GM18520 (cell line): ENCODE data around the gene CAPN1.

ENCODE experiments used
- ATAC-seq: cut with Tn5 transposase; IDR thresholded peaks from one replicate; pipeline ENCODE4 v1.9.1; 2021; ENCODE audit not compliant: unreplicated experiment

Gene CAPN1

GRCh38 chr11:65188486-65188885 lies 6.8 kb downstream of the CAPN1 start:
- no peak for ATAC-seq

- ATAC-seq, result no peak
Measured at GRCh38 chr11:65189191-65189590, 7.5 kb downstream of the CAPN1 start.

GRCh38 chr11:65194564-65194963 lies 12.8 kb downstream of the CAPN1 start:
- ATAC-seq, result no peak

- no peak for ATAC-seq
Measured at GRCh38 chr11:65204143-65204542, 22.4 kb downstream of the CAPN1 start.

- no peak for ATAC-seq
Measured at GRCh38 chr11:65204646-65205601, 23.2 kb downstream of the CAPN1 start.

- ATAC-seq, result no peak
Measured at GRCh38 chr11:65205602-65205967, 23.9 kb downstream of the CAPN1 start.

GRCh38 chr11:65206441-65206841 lies 24.7 kb downstream of the CAPN1 start:
- no peak for ATAC-seq

- ATAC-seq, result no peak
Measured at GRCh38 chr11:65206901-65207300, 25.2 kb downstream of the CAPN1 start.

- ATAC-seq, result no peak
Measured at GRCh38 chr11:65207918-65208784, 26.4 kb downstream of the CAPN1 start.

- ATAC-seq, result no peak
Measured at GRCh38 chr11:65208785-65209710, 27.3 kb downstream of the CAPN1 start.

GRCh38 chr11:65209711-65210360 lies 28.1 kb downstream of the CAPN1 start:
- no peak for ATAC-seq

- ATAC-seq, result no peak
Measured at GRCh38 chr11:65210361-65210731, 28.6 kb downstream of the CAPN1 start.

- ATAC-seq, result no peak
Measured at GRCh38 chr11:65210748-65211147, 29.0 kb downstream of the CAPN1 start.

GRCh38 chr11:65211293-65212105 lies 29.8 kb downstream of the CAPN1 start:
- no peak for ATAC-seq

GRCh38 chr11:65212226-65212801 lies 30.6 kb downstream of the CAPN1 start:
- ATAC-seq, result no peak

- ATAC-seq, result no peak
Measured at GRCh38 chr11:65213322-65214211, 31.8 kb downstream of the CAPN1 start.

- no peak for ATAC-seq
Measured at GRCh38 chr11:65214212-65214845, 32.6 kb downstream of the CAPN1 start.
